Ishikawa (cell line): ENCODE results near the gene SYNE1.

ENCODE experiments used
- CEBPB ChIP-seq: IDR thresholded peaks from 2 replicates; pipeline ENCODE4 v1.6.1; 2012
- EGR1 ChIP-seq: IDR thresholded peaks from 2 replicates; pipeline ENCODE4 v1.6.1; 2012
- EP300 ChIP-seq: IDR thresholded peaks from 2 replicates; pipeline ENCODE4 v1.6.1; 2012; ENCODE audit warnings: borderline replicate concordance
- FOXM1 ChIP-seq: IDR thresholded peaks from 2 replicates; pipeline ENCODE4 v1.6.1; 2012; ENCODE audit warnings: low read depth, borderline replicate concordance
- NFIC ChIP-seq: IDR thresholded peaks from 2 replicates; pipeline ENCODE4 v1.6.1; 2012
- RAD21 ChIP-seq: IDR thresholded peaks from 2 replicates; pipeline ENCODE4 v1.6.1; 2012; ENCODE audit warnings: low read depth
- TAF1 ChIP-seq: IDR thresholded peaks from 2 replicates; pipeline ENCODE4 v1.6.1; 2012; ENCODE audit warnings: low read depth, mild to moderate bottlenecking
- TCF12 ChIP-seq: IDR thresholded peaks from 2 replicates; pipeline ENCODE4 v1.6.1; 2012; ENCODE audit warnings: low read depth
- YY1 ChIP-seq: IDR thresholded peaks from 2 replicates; pipeline ENCODE4 v1.6.1; 2012; ENCODE audit warnings: low read depth
- ZBTB7A ChIP-seq: IDR thresholded peaks from 2 replicates; pipeline ENCODE4 v1.6.1; 2012; ENCODE audit warnings: low read depth
- TF ChIP-seq, protein P1 (sequence below): IDR thresholded peaks from 2 replicates; pipeline ENCODE4 v1.6.1; 2012; ENCODE audit warnings: low read depth, mild to moderate bottlenecking
- TF ChIP-seq, protein P2 (sequence below): IDR thresholded peaks from 2 replicates; pipeline ENCODE4 v1.6.1; 2012

DNA sequence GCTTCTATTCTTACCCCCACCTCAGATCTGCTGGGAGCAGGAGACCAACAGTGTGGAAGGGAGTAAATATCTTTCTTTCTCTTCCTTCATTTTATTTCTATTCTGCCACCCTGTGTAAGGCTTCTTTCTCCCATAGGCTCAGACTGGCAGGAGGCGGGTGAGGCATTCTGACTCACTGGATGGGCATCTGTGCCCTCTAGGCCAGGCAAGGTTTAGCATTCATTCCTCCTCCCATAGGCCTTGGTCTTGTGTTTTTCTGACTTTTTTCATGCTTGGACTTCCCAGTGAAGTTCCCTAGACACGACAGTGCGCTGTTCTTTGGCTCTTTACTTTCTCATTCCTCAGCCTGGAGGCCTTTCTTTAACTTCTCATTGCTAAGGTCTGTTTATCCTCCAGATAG, 235.2 kb downstream of the SYNE1 start:
- TF ChIP-seq FOXM1 (no peak), TCF12 (no peak), TAF1 (no peak), YY1 (no peak), NFIC (no peak), CEBPB (no peak), RAD21 (no peak), ZBTB7A (no peak), EP300 (no peak), EGR1 (no peak)
- TF ChIP-seq, protein P1, sequence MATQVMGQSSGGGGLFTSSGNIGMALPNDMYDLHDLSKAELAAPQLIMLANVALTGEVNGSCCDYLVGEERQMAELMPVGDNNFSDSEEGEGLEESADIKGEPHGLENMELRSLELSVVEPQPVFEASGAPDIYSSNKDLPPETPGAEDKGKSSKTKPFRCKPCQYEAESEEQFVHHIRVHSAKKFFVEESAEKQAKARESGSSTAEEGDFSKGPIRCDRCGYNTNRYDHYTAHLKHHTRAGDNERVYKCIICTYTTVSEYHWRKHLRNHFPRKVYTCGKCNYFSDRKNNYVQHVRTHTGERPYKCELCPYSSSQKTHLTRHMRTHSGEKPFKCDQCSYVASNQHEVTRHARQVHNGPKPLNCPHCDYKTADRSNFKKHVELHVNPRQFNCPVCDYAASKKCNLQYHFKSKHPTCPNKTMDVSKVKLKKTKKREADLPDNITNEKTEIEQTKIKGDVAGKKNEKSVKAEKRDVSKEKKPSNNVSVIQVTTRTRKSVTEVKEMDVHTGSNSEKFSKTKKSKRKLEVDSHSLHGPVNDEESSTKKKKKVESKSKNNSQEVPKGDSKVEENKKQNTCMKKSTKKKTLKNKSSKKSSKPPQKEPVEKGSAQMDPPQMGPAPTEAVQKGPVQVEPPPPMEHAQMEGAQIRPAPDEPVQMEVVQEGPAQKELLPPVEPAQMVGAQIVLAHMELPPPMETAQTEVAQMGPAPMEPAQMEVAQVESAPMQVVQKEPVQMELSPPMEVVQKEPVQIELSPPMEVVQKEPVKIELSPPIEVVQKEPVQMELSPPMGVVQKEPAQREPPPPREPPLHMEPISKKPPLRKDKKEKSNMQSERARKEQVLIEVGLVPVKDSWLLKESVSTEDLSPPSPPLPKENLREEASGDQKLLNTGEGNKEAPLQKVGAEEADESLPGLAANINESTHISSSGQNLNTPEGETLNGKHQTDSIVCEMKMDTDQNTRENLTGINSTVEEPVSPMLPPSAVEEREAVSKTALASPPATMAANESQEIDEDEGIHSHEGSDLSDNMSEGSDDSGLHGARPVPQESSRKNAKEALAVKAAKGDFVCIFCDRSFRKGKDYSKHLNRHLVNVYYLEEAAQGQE, result no peak
- TF ChIP-seq, protein P2, sequence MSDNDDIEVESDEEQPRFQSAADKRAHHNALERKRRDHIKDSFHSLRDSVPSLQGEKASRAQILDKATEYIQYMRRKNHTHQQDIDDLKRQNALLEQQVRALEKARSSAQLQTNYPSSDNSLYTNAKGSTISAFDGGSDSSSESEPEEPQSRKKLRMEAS, result no peak
